Liver (tissue), 3 donors: Measurements from ENCODE around the gene PYM1.
"Not testable (repeated sequence)": the region's sequence is repeated elsewhere in the genome, so short reads cannot be mapped to it uniquely, and the experiment has no call there.

ENCODE experiments used
- CTCF ChIP-seq: fragments of 150-350 bp; IDR thresholded peaks from 2 replicates; pipeline ENCODE4 v1.5.1; 2017; ENCODE audit warnings: improper control_type of control experiment, low read depth, low read length; ENCODE audit not compliant: missing input control
- GABPA ChIP-seq, 2 donors: IDR thresholded peaks in 1 of 2; conservative IDR thresholded peaks in 1 of 2; 2 replicates each; pipeline ENCODE4 v1.6.1; 2016; ENCODE audit warnings: antibody characterized with exemption in 2 of 2, mild to moderate bottlenecking in 1 of 2, moderate library complexity in 1 of 2
- MAX ChIP-seq: IDR thresholded peaks from 2 replicates; pipeline ENCODE4 v1.6.1; 2016; ENCODE audit warnings: antibody characterized with exemption
- REST ChIP-seq: IDR thresholded peaks from 2 replicates; pipeline ENCODE4 v1.6.1; 2016; ENCODE audit warnings: antibody characterized with exemption, mild to moderate bottlenecking
- TAF1 ChIP-seq: conservative IDR thresholded peaks from 2 replicates; pipeline ENCODE4 v1.6.1; 2016; ENCODE audit warnings: antibody characterized with exemption, mild to moderate bottlenecking
- donor health status: healthy.
- donor health status: healthy.

- TF ChIP-seq CTCF; TAF1; MAX; REST; GABPA (IDR thresholded peaks at IDR 0.05 in 1 of 2, conservative IDR thresholded peaks at IDR 0.05 in 1 of 2): not testable (repeated sequence)
These were observed 8.7 kb downstream of the PYM1 start for GRCh38 chr12:55919032-55919431.
